ENCODE data around the gene FNDC5.

The FNDC5 gene

DNA sequence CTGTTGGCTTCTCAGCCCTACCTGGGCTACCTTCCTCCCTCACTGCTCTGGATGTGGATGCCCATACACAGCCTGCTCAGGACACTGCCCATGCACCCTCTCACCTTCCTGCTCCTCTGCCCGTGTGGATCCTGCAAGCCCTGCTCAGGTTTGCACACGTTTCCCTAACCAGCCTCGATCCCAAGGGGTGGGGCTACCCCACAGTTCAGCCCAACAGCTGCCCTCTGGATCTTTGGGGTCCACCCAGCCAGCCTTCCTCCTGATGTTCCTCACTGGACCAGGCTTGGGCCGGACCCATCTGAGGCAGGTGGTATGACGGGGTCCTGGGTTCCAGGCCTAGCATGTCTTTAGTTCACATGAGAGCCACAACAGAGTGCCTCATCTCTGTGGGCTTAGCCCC, 25.7 kb upstream of the FNDC5 start:
- TF ChIP-seq, protein P1, sequence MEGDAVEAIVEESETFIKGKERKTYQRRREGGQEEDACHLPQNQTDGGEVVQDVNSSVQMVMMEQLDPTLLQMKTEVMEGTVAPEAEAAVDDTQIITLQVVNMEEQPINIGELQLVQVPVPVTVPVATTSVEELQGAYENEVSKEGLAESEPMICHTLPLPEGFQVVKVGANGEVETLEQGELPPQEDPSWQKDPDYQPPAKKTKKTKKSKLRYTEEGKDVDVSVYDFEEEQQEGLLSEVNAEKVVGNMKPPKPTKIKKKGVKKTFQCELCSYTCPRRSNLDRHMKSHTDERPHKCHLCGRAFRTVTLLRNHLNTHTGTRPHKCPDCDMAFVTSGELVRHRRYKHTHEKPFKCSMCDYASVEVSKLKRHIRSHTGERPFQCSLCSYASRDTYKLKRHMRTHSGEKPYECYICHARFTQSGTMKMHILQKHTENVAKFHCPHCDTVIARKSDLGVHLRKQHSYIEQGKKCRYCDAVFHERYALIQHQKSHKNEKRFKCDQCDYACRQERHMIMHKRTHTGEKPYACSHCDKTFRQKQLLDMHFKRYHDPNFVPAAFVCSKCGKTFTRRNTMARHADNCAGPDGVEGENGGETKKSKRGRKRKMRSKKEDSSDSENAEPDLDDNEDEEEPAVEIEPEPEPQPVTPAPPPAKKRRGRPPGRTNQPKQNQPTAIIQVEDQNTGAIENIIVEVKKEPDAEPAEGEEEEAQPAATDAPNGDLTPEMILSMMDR (conservative IDR thresholded peaks at IDR 0.05), result no peak
- no peak for TF ChIP-seq ZFX (IDR thresholded peaks at IDR 0.05)
- H3K27ac ChIP-seq, result no peak overlapping the region

DNA sequence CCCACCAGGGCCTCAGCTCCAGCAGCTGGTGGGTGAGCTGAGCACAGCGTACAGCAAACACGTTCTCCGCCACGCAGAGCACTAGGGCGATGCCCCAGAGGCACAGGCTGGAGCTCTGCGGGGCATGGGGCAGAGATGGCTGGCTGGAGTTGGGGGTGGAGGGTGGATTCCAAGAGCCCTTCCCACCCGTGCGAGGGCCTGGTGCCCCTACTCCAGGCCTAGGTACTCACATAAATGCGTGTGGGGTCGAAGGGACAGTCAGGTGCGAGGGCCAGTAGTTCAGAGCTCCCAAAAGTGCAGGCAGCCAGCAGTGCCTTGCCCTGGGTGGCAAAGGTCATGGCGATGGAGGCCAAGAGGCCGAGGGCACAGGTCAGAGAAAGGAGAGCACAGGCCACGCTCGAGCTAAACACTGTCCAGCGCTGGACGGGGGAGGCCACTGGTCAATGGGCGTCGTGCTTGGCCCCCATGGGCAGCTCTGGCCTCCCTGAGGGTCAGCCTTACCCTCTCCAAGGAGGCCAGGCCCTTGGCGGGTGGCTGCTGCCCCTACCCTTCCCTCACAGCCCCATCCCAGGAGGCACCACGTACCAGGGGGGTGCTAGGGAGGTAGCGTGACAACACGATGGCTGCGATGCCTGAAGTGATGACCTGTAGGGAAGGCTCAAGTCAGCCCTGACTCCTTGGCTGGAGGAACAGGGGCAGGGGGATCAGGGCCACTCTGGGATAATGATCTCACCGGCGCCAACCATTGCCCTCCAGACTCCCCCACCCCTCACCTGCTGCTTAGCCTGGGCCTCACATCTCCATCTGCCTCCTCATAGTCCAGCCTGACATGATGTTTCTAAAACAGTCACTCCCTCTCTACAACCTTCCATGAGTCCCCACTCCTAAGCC, 24.9 kb upstream of the FNDC5 start:
- H3K27ac ChIP-seq, result no peak overlapping the region
- TF ChIP-seq, protein P1 (conservative IDR thresholded peaks at IDR 0.05), result no peak
- TF ChIP-seq ZFX (IDR thresholded peaks at IDR 0.05), result no peak

DNA sequence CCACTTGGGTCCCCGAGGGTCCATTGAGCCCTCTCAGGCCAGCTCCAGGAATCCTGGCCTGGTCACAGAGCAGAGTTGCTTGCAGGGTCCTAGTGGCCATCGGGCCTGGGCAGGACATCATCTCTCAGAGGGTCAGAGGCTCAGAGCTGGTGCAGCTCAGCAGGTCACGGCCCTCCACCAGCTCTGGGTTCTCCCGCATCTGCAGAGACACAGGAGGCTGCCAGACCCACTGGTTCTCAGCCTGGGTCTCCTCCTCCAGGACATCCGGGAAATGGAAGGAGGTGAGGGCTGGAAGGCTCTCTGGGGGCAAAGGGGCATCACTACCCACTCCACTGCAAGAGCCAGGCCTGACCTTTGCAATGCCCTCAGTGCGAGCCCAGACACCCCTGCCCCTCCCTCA, 24.0 kb upstream of the FNDC5 start:
- TF ChIP-seq, protein P1 (conservative IDR thresholded peaks at IDR 0.05), result no peak
- TF ChIP-seq ZFX (IDR thresholded peaks at IDR 0.05), result no peak
- H3K27ac ChIP-seq, result no peak overlapping the region

DNA sequence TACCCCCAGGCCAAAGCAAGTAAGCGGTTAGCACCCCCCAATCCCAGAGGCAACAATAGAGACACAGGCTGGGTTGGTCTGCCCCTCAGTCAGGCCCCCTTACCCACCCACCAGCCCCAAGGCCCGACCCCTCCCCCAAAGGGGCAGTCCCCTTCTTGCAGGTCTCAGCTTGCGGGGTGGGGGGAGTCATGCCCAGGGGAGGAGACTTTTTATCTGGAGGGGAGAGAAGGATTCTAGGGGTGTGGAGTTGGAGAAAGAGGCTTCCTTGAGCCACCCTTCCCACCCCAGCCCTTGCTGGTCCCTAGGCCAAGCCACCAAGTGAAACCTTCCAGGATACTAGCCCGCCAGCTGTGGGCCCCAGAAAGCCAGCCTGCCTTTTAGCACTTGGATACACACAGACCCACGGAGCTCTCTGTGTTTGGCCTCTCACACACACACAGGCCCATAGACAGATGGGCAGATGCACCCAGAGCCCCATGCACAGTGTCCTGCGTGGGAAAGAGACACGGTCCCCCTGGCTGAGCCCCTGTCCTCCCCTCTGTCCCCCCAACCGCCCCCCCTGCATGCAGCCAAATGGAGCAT, 23.4 kb upstream of the FNDC5 start:
- no peak overlapping the region for H3K27ac ChIP-seq
- no peak for TF ChIP-seq ZFX (IDR thresholded peaks at IDR 0.05)
- TF ChIP-seq, protein P1 (conservative IDR thresholded peaks at IDR 0.05), result no peak

DNA sequence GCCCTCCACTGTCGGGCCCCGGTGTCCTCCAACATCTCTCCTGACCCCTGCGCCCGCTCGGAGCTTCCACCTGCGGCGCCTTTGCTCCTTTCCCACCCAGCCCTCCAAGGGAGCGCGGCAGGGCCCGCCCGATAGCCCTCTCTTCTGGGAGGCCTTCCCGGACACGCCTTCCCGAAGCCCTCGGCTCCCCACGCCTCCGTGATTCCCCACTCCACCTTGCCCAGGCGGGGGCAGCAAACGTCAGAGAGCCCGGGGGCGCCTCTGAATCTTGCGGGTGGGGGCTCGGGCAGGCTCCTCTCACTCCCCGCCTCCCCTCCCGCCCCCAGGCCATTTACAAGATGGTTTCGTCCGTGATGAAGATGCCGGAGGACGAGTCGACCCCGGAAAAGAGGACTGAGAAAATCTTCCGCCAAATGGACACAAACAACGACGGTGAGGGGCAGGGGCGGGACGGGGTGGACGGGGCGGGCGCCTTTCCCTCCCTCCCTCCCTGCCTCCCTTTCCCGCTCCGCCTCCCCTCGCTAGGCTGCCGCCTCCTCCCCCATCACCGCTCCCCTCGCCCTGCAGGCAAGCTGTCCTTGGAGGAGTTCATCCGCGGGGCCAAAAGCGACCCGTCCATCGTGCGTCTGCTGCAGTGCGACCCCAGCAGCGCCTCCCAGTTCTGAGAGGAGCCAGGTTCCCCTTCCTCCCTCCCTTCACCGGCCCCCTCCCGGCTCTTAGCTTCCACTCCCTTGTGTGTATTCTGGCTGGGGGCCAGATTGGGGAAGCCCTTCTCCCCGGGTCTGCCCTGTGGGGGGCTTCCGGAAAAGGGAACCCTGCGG, 22.7 kb upstream of the FNDC5 start:
- TF ChIP-seq, protein P1 (conservative IDR thresholded peaks at IDR 0.05), result no peak; the same call in 1 of the 2 replicates
- no peak for TF ChIP-seq ZFX (IDR thresholded peaks at IDR 0.05)
- no peak overlapping the region for H3K27ac ChIP-seq

DNA sequence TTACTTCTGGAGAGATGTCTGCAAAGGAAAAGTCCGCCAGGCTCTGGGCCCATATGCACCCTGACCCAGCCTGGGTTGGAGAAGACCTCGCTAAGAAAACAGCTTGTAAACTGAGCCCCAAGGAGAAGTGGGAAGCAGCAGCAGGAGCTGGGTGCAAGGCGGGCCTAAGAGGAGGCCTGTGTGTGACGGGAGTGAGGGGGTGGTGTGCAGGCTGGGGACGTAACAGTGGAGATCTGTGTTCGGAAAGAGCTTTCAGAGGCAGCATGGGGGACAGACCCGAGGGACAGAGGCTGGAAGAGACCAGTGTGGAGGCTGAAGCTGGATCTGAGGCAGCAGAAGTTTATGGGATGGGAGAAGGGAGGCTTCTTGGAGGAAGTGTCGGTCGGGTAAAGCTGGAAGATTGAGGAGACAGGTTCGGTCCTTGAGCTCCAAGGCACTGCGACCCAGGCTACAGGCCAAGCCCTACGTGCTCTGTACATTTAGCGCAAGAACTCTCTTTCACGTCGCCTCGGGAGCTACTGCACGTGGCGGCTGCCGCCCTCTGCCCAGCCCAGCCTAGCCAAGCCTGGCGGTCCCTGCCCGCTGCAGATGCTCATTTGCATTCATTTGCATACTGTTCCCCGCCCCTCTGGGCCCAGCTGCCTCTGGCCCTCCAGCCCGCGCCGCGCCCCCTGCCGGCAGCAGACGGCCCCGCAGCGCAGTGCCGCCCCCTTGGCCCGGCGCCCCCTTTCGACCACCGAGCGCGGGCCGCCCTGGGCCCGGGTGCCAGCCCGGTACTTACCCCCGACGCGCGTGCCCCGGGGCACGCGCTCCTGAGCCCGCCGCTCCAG, 21.9 kb upstream of the FNDC5 start:
- H3K27ac ChIP-seq, result no peak overlapping the region
- TF ChIP-seq ZFX (IDR thresholded peaks at IDR 0.05), result no peak
- TF ChIP-seq, protein P1 (conservative IDR thresholded peaks at IDR 0.05), result no peak; the same call in 1 of the 2 replicates
